GM19438 (cell line): Measurements from ENCODE around the gene RPS27.

Experiments used
- ATAC-seq: cut with Tn5 transposase; IDR thresholded peaks from one replicate; pipeline ENCODE4 v1.9.1; 2021; ENCODE audit warnings: low read depth; ENCODE audit not compliant: unreplicated experiment

The RPS27 gene

GRCh38 chr1:153990468-153991150 is at the start of gene RPS27:
RPS27 (plus strand) TSS chr1:153990762; CDS start chr1:153990797, 35 bp downstream.
- peak; percentile 52 for ATAC-seq

GRCh38 chr1:153941826-153942725 is 48.5 kb upstream of the RPS27 start:
- ATAC-seq: no peak

GRCh38 chr1:153942766-153943549 is 47.6 kb upstream of the RPS27 start:
- no peak for ATAC-seq

- ATAC-seq: no peak
Measured at GRCh38 chr1:153944005-153944826, 46.3 kb upstream of the RPS27 start.

- no peak for ATAC-seq
Measured at GRCh38 chr1:153944827-153945117, 45.8 kb upstream of the RPS27 start.

GRCh38 chr1:153945131-153945794 is 45.3 kb upstream of the RPS27 start:
- ATAC-seq: no peak

- ATAC-seq: peak; percentile 73
Measured at GRCh38 chr1:153945795-153946621, 44.6 kb upstream of the RPS27 start.

- peak; percentile 65 for ATAC-seq
Measured at GRCh38 chr1:153946622-153947241, 43.8 kb upstream of the RPS27 start, which contains the start of gene DENND4B. DENND4B (minus strand) TSS chr1:153946718; CDS start chr1:153944374, 2,344 bp downstream.

GRCh38 chr1:153951183-153951582 is 39.4 kb upstream of the RPS27 start:
- ATAC-seq: no peak

GRCh38 chr1:153951801-153952200 is 38.8 kb upstream of the RPS27 start:
- ATAC-seq: no peak

- ATAC-seq: no peak
Measured at GRCh38 chr1:153953859-153954365, 36.6 kb upstream of the RPS27 start.

GRCh38 chr1:153954826-153955225 is 35.7 kb upstream of the RPS27 start:
- ATAC-seq: no peak

- no peak for ATAC-seq
Measured at GRCh38 chr1:153956997-153957715, 33.4 kb upstream of the RPS27 start.

GRCh38 chr1:153957744-153958110 is 32.8 kb upstream of the RPS27 start:
- peak; percentile 18 for ATAC-seq

GRCh38 chr1:153958111-153958960 is 32.2 kb upstream of the RPS27 start, which contains the start of gene CRTC2:
CRTC2 (minus strand) TSS chr1:153958612; CDS start chr1:153958497, 115 bp downstream.
- ATAC-seq: peak; percentile 65

GRCh38 chr1:153958961-153959260 is 31.7 kb upstream of the RPS27 start:
- no peak for ATAC-seq

GRCh38 chr1:153959454-153959853 is 31.1 kb upstream of the RPS27 start:
- no peak for ATAC-seq
